Measurements from ENCODE around the gene TMEM198. TPM values are rescaled to one million over a fixed set of nuclear protein-coding genes. Genes with fewer than 3 reads are reported as not detected.

TMEM198 gene
- total and polyA plus RNA-seq, 5 donors from 2014 or later: 0.62 TPM; not detected in 4

Other genes starting within 250 kb of the TMEM198 start
- not detected for gene PTPRN, start 234.6 kb upstream of the TMEM198 start, total RNA-seq
- gene PTPRN, start 234.6 kb upstream of the TMEM198 start, polyA plus RNA-seq: under 1 TPM in 1 of 4 donors, not detected in 3; 0.28 TPM
- gene RESP18, start 211.3 kb upstream of the TMEM198 start, total RNA-seq: not detected
- gene RESP18, start 211.3 kb upstream of the TMEM198 start, polyA plus RNA-seq: not detected
- 74.0 TPM for gene DNPEP, start 156.1 kb upstream of the TMEM198 start, total RNA-seq
- 10 to 100 TPM; 51.2 to 76.1 (median 63.5) TPM for gene DNPEP, start 156.1 kb upstream of the TMEM198 start, polyA plus RNA-seq
- not detected for gene DES, start 125.7 kb upstream of the TMEM198 start, total RNA-seq
- not detected for gene DES, start 125.7 kb upstream of the TMEM198 start, polyA plus RNA-seq
- 4.1 TPM for gene SPEG, start 109.2 kb upstream of the TMEM198 start, total RNA-seq
- gene SPEG, start 109.2 kb upstream of the TMEM198 start, polyA plus RNA-seq: under 1 TPM in 1 of 4 donors, not detected in 3; 0.20 TPM
- 25.9 TPM for gene GMPPA, start 45.1 kb upstream of the TMEM198 start, total RNA-seq
- 10 to 100 TPM; 17.2 to 35.1 (median 25.1) TPM for gene GMPPA, start 45.1 kb upstream of the TMEM198 start, polyA plus RNA-seq
- gene ASIC4, start 29.5 kb upstream of the TMEM198 start, total RNA-seq: 0.12 TPM
- gene ASIC4, start 29.5 kb upstream of the TMEM198 start, polyA plus RNA-seq: not detected
- gene CHPF, start 219 bp upstream of the TMEM198 start, total RNA-seq: 4.5 TPM
- 1 to 10 TPM; 3.0 to 6.6 (median 4.4) TPM for gene CHPF, start 219 bp upstream of the TMEM198 start, polyA plus RNA-seq
- gene OBSL1, start 27.5 kb downstream of the TMEM198 start, total RNA-seq: 0.57 TPM
- gene OBSL1, start 27.5 kb downstream of the TMEM198 start, polyA plus RNA-seq: not detected
- not detected for gene INHA, start 28.3 kb downstream of the TMEM198 start, total RNA-seq
- not detected for gene INHA, start 28.3 kb downstream of the TMEM198 start, polyA plus RNA-seq
- gene STK11IP, start 53.8 kb downstream of the TMEM198 start, total RNA-seq: 45.7 TPM
- 10 to 100 TPM in 1 of 4 donors, 1 to 10 TPM in 3; 6.8 to 10.1 (median 8.4) TPM for gene STK11IP, start 53.8 kb downstream of the TMEM198 start, polyA plus RNA-seq
- gene SLC4A3, start 83.6 kb downstream of the TMEM198 start, total RNA-seq: not detected
- gene SLC4A3, start 83.6 kb downstream of the TMEM198 start, polyA plus RNA-seq: not detected